GM19035 (cell line): ENCODE measurements around the gene CC2D1B.
"Not testable (repeated sequence)": the region's sequence is repeated elsewhere in the genome, so short reads cannot be mapped to it uniquely, and the experiment has no call there.

Experiments used
- ATAC-seq: cut with Tn5 transposase; IDR thresholded peaks from one replicate; pipeline ENCODE4 v1.9.1; 2021; ENCODE audit not compliant: unreplicated experiment

Gene CC2D1B

GRCh38 chr1:52365746-52366516 is at the start of gene CC2D1B:
CC2D1B (minus strand) TSS chr1:52366205; CDS start chr1:52364620, 1,585 bp downstream.
- ATAC-seq: peak; percentile 93

DNA sequence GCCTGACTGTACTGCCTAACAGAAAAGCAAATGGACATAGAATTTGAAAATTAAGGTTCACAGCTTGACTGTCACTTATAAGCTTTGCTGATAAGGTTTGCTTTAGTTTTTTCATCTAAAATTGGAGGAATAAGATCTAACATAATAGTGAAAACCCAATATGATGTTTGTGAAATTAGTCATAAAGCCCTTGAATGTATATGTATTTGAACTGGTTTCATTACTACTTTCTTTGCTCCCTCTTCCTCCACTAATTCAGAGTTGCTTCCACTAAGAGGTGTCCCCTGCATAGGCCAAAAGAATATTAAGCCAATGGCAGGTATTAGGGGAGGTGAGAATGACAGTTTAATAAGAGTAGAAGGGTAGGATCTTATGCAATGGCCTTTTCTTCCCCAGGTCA is 48.9 kb upstream of the CC2D1B start:
- no peak for ATAC-seq

DNA sequence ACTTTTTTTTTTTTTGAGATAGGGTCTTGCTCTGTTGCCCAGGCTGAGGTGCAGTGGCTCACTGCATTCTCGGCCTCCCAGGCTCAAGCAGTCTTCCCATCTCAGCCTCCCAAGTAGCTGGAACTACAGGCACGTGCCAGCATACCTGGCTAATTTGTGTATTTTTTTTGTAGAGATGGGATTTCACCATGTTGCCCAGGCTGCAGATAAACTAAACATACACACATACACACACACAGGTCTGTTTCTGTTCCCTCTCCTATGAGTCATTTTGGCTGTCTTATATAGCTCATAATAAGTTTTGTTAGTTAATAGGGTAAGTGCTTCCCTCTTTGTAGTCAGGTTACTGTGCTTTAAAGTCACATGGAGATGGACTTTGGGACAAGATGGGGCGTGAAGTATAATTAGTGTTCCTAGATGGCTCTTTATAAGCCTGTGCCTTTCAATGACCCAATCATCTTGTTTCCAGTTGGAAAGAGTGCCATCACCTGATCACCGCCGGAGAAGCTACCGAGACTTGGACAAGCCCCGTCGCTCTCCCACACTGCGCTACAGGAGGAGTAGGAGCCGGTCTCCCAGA is 47.5 kb upstream of the CC2D1B start:
- ATAC-seq: no peak

GRCh38 chr1:52404975-52405338 is 39.0 kb upstream of the CC2D1B start:
- ATAC-seq: no peak

DNA sequence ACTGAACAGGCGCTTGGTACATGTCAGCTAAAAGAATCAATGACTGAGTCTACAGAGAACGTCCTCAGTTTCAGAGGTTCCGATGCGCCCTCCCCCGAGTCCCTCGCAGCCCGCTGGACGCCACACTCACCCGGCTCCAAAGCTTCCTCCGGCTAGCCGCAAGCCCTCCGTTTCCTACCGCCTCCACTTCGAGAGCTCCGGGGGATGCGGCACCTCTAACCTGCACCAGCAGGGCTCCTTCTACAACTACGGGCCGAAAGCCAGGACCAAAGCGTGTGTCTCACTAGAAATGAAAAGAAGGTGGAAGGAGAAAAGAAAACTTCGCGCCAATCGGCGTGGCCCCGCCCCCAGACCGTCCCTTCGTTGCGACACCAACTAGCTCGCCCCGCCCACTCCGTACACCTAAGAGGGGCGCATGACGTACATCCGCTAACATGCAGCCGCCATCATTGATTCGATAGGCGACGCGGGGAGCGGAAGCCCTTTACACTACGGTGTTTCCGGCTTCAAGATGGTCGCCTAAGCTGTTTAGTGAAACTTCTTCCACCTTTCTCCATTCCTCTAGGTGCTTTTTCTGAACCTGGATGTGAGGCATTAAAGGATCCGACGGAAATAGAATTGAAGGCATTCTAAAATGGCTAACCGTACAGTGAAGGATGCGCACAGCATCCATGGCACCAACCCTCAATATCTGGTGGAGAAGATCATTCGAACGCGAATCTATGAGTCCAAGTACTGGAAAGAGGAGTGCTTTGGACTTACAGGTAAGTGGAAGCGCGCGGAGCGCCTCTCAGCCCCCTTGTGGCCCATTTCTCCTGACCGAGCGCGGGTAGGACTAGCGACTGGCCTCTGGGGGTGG is 38.3 kb upstream of the CC2D1B start, which contains the start of the genes ORC1 and PRPF38A:
Gene ORC1, minus strand, starts transcription at position 308 of the 859 bp plus-strand sequence. CDS start 2,200 bp downstream, outside the sequence.
Gene PRPF38A, plus strand, starts transcription at position 487 of the 859 bp plus-strand sequence. Its CDS starts 148 bp downstream, at position 635.
- ATAC-seq: peak; percentile 92

GRCh38 chr1:52403566-52404115 is 37.6 kb upstream of the CC2D1B start:
- peak; percentile 31 for ATAC-seq

GRCh38 chr1:52402860-52403240 is 36.8 kb upstream of the CC2D1B start:
- no peak for ATAC-seq

- no peak for ATAC-seq
These were observed 34.1 kb upstream of the CC2D1B start for GRCh38 chr1:52400131-52400530.

DNA sequence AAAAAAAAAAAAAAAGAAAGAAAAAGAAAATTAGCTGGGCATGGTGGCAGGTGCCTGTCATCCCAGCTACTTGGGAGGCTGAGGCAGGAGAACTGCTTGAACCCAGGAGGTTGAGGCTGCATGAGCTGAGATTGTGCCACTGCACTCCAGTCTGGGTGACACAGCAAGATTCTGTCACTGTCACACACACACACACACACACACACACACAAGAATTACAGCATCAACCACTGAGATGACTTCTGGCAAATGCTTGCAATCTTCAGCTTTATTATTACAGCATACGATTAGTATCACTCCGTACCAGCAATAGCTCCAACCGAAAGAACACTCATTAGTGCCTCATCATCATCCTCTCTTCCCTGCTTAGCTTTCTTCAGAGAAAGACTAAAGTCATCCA is 33.6 kb upstream of the CC2D1B start:
- no peak for ATAC-seq

DNA sequence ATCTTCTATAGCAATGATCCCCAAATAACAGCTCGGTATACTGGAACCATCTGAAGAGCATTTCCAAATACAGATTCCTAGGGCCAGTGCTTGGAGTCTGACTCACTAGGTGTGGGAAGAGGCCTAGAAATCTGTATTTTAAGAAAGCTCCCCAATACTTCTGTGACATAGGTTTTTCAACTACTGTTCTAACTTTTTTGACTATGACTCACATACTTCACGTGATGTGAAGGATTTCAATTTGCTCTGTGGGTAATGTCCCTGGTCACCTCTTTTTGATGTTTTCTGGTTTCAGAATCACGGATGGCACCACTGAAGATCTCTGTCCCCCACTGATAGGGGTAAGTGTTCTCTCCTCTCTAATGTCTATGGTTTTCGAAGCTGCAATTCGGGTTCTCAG is 27.2 kb upstream of the CC2D1B start:
- no peak for ATAC-seq

GRCh38 chr1:52386458-52386857 is 20.5 kb upstream of the CC2D1B start:
- ATAC-seq: no peak

- no peak for ATAC-seq
These were observed 19.4 kb upstream of the CC2D1B start for GRCh38 chr1:52385376-52385775.

DNA sequence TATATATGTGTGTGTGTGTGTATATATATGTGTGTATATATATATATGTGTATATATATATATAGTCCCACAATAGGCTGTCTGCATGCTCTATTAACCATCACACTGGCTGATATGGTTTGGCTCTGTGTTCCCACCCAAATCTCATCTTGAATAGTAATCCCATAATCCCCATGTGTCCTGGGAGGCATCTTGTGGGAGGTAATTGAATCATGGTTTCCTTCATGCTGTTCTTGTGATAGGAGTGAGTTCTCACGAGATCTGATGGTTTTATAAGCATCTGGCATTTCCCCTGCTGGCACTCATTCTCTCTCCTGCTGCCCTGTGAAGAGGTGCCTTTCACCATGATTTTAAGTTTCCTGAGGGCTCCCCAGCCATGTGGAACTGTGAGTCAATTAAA is 3.8 kb upstream of the CC2D1B start:
- ATAC-seq: not testable (repeated sequence)

DNA sequence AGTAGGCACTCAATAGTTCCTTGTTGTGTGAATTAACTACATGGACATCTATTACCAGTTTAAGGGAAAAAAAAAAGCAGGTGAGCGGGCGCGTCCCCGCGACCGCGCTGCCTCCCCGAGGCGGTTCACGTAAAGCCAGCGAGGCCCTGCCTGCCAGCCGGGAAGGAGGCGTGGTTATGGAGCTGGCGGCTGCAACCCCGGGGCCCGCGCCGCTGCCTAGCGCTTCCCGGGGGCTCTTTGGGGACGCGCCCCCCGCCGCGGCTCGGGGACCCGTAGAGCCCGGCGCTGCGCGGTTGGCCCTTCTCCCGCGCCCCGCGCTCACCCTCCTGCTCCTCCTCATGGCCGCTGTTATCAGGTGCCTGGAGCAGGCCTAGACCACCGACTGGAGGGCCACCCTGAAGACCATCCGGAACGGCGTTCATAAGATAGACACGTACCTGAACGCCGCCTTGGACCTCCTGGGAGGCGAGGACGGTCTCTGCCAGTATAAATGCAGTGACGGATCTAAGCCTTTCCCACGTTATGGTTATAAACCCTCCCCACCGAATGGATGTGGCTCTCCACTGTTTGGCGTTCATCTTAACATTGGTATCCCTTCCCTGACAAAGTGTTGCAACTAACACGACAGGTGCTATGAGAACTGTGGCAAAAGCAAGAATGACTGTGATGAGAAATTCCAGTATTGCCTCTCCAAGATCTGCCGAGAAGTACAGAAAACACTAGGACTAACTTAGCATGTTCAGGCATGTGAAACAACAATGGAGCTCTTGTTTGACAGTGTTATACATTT is 2.6 kb upstream of the CC2D1B start:
- ATAC-seq: no peak

- no peak for ATAC-seq
These were observed 1.3 kb upstream of the CC2D1B start for GRCh38 chr1:52367272-52367671.

DNA sequence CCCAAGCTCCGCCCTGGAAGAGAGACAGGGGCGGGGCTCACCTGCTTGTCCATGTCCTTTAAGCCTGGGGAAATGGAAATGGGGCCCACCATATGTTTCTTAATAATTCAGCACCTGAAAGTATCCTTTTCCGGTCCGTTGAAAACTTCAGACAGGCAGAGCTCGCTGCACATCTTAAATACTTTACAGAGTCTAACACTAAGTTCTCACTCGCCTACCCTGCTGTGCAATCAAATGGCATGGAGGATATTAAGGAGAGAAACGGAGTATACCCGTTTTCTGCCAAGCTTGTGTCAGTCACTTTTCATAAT is 467 bp upstream of the CC2D1B start:
- ATAC-seq: peak; percentile 0

DNA sequence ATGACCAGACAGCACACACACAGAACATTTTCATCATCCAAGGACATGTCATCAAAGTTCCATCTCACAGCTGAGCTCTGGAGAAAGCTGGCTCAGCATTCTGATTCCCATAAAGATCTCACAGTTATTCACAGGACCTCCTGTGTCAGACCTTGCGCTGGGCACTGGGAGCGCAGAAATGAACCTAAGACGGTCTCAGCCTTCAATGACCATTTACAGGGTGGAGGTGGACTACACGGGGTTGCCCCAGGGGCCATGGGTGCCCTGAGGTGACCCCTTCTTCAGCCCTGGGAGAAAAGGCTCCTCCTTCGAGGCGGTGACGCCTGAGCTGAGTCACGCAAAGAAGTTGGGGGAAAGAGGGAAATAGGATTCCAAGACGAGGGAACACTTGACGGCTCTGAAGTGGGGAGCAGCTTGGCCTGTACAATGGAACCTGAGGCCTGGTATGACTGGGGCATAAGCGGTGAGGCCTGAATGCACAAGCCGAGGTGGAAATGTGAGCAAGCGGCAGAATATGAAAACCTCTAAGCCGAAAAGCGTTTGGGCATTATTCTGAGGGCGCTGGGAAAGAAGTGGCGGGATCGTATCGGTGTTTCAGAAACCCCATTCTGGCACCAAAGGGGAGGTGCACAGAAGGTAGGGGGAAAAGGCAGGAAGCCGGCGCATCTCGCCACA is 797 bp downstream of the CC2D1B start:
- no peak for ATAC-seq

- ATAC-seq: no peak
These were observed 1.7 kb downstream of the CC2D1B start for GRCh38 chr1:52364235-52364839.

- ATAC-seq: no peak
These were observed 5.4 kb downstream of the CC2D1B start for GRCh38 chr1:52360595-52360968.
